GM23338 (cell line): ENCODE measurements around the gene P2RY6. TPM values are rescaled to one million over a fixed set of nuclear protein-coding genes. Genes with fewer than 3 reads are reported as not detected.
"Not testable (repeated sequence)": the region's sequence is repeated elsewhere in the genome, so short reads cannot be mapped to it uniquely, and the experiment has no call there.

ENCODE experiments used
- ATAC-seq: fragments of 200-7000 bp; cut with Tn5 transposase; 3 replicates; pipeline ENCODE4 v1.9.1; 2020
- DNase-seq: peaks from one replicate; pipeline ENCODE4 v3.0.0-alpha.2; 2015; ENCODE audit warnings: low spot score
- H2AFZ ChIP-seq: fragments of 200-600 bp; sonication (generic); 2 replicates; pipeline ENCODE4 v1.8.0; 2016; ENCODE audit warnings: antibody characterized with exemption, mild to moderate bottlenecking, moderate library complexity
- H3F3A ChIP-seq: fragments of 200-600 bp; sonication (generic); replicated peaks from 2 replicates; pipeline ENCODE4 v1.8.0; 2017; ENCODE audit warnings: antibody characterized with exemption, mixed run types, low read depth
- H3K27ac ChIP-seq: fragments of 200-600 bp; sonication (generic); 2 replicates; pipeline ENCODE4 v1.6.1; 2016; ENCODE audit warnings: low read depth
- H3K27me3 ChIP-seq: fragments of 200-600 bp; sonication (generic); 2 replicates; pipeline ENCODE4 v1.8.0; 2016; ENCODE audit warnings: mild to moderate bottlenecking, mixed run types, moderate library complexity; ENCODE audit not compliant: insufficient read depth
- H3K36me3 ChIP-seq: fragments of 200-600 bp; sonication (generic); 2 replicates; pipeline ENCODE4 v1.8.0; 2016; ENCODE audit warnings: mild to moderate bottlenecking; ENCODE audit not compliant: insufficient read depth
- H3K4me1 ChIP-seq: fragments of 200-600 bp; sonication (generic); 2 replicates; pipeline ENCODE4 v1.8.0; 2016; ENCODE audit warnings: mild to moderate bottlenecking, moderate library complexity; ENCODE audit not compliant: insufficient read depth
- H3K4me2 ChIP-seq: fragments of 200-600 bp; sonication (generic); 2 replicates; pipeline ENCODE4 v1.7.1; 2017; ENCODE audit warnings: mixed run types
- H3K4me3 ChIP-seq: fragments of 200-600 bp; sonication (generic); 2 replicates; pipeline ENCODE4 v1.6.1; 2016; ENCODE audit warnings: mixed run types
- H3K79me2 ChIP-seq: fragments of 200-600 bp; sonication (generic); replicated peaks from 2 replicates; pipeline ENCODE4 v1.8.0; 2017; ENCODE audit warnings: mild to moderate bottlenecking; ENCODE audit not compliant: insufficient read depth
- H3K9me2 ChIP-seq: fragments of 200-600 bp; sonication (generic); 2 replicates; pipeline ENCODE4 v1.8.0; 2017; ENCODE audit not compliant: insufficient read depth
- H4K20me1 ChIP-seq: fragments of 200-600 bp; sonication (generic); replicated peaks from 2 replicates; pipeline ENCODE4 v1.8.0; 2017; ENCODE audit warnings: mild to moderate bottlenecking; ENCODE audit not compliant: insufficient read depth
- H3K27ac Mint-ChIP-seq: 2 replicates; pipeline ENCODE4 v1.8.0; 2020; ENCODE audit warnings: inconsistent platforms, mild to moderate bottlenecking, moderate library complexity, mixed read lengths
- H3K27me3 Mint-ChIP-seq: 3 replicates; pipeline ENCODE4 v1.8.0; 2022; ENCODE audit warnings: low read depth, mild to moderate bottlenecking, moderate library complexity, mixed read lengths, inconsistent platforms; ENCODE audit not compliant: insufficient read depth, poor library complexity
- H3K36me3 Mint-ChIP-seq: 3 replicates; pipeline ENCODE4 v1.8.0; 2021; ENCODE audit warnings: low read depth, mild to moderate bottlenecking, inconsistent platforms, moderate library complexity, mixed read lengths
- H3K4me1 Mint-ChIP-seq: 3 replicates; pipeline ENCODE4 v1.8.0; 2020; ENCODE audit warnings: mild to moderate bottlenecking, inconsistent platforms, mixed read lengths
- H3K4me3 Mint-ChIP-seq: 3 replicates; pipeline ENCODE4 v1.8.0; 2021; ENCODE audit warnings: moderate library complexity, mild to moderate bottlenecking, inconsistent platforms, mixed read lengths
- H3K9me3 Mint-ChIP-seq: 3 replicates; pipeline ENCODE4 v1.8.0; 2020; ENCODE audit warnings: moderate library complexity, mild to moderate bottlenecking, inconsistent platforms, mixed read lengths
- CREB1 ChIP-seq: fragments of 250-450 bp; sonication (Bioruptor Pico); IDR thresholded peaks from 2 replicates; pipeline ENCODE4 v1.5.0; 2020; ENCODE audit warnings: low read depth, mild to moderate bottlenecking, moderate library complexity
- EZH2 ChIP-seq: fragments of 200-600 bp; sonication (generic); IDR thresholded peaks from one replicate; pipeline ENCODE4 v1.8.0; 2017; ENCODE audit warnings: antibody characterized with exemption, mild to moderate bottlenecking, low read depth; ENCODE audit not compliant: unreplicated experiment
- NANOG ChIP-seq: IDR thresholded peaks from 2 replicates; pipeline ENCODE4 v1.6.1; 2016; ENCODE audit warnings: antibody characterized with exemption, borderline replicate concordance
- POLR2AphosphoS5 ChIP-seq: IDR thresholded peaks from 2 replicates; pipeline ENCODE4 v1.6.1; 2016; ENCODE audit warnings: antibody characterized with exemption, low read depth
- STAT1 ChIP-seq: IDR thresholded peaks from one replicate; pipeline ENCODE4 v1.6.1; 2016; ENCODE audit warnings: antibody characterized with exemption; ENCODE audit not compliant: unreplicated experiment
- ZNF114 ChIP-seq: fragments of 250-450 bp; sonication (Bioruptor Pico); IDR thresholded peaks from 2 replicates; pipeline ENCODE4 v1.5.0; 2020; ENCODE audit warnings: mild to moderate bottlenecking, moderate library complexity
- polyA plus RNA-seq: library from polyadenylated mRNA; unstranded; fragments of >200 nt; fragmentation: Nextera tagmentation; extraction: Ambion mirVana; gene quantifications from 2 replicates; pipeline ENCODE4 v1.2.1, GENCODE V29; 2016
- total RNA-seq: library from RNA; depleted of rRNA; stranded (reverse); fragments of >200 nt; shearing (Covaris generic); gene quantifications from 2 replicates; pipeline ENCODE4 v1.2.3, GENCODE V29; 2014
- TF ChIP-seq, protein P1 (sequence below): fragments of 250-450 bp; sonication (Bioruptor Pico); IDR thresholded peaks from 2 replicates; pipeline ENCODE4 v1.5.0; 2020; ENCODE audit warnings: mild to moderate bottlenecking, moderate library complexity

Gene P2RY6
- total and polyA plus RNA-seq, 2 experiments from 2014 or later = not detected

GRCh38 chr11:73273222-73273895 is 1.2 kb downstream of the P2RY6 start:
- no peak overlapping the region for H3K27ac ChIP-seq
- H3K4me1 ChIP-seq = peaks cover 8% of the 10 kb centered on the region; the same call in 1 of the 2 replicates
- H3K27ac Mint-ChIP-seq = no peak overlapping the region
- no peaks in the 10 kb centered on the region for H3K79me2 ChIP-seq
- no peaks in the 10 kb centered on the region for H3F3A ChIP-seq
- DNase-seq (no peak), ATAC-seq (no peak)
- TF ChIP-seq EZH2 (no peak), NANOG (no peak), STAT1 (no peak), ZNF114 (no peak), POLR2AphosphoS5 (no peak)
- no peaks in the 10 kb centered on the region for H3K27me3 ChIP-seq
- no peaks in the 10 kb centered on the region for H3K36me3 ChIP-seq
- no peak overlapping the region for H3K4me3 Mint-ChIP-seq
- H3K4me3 ChIP-seq = no peak overlapping the region
- peaks cover 43% of the 10 kb centered on the region for H3K4me1 Mint-ChIP-seq
- H2AFZ ChIP-seq = no peak overlapping the region
- H4K20me1 ChIP-seq = no peaks in the 10 kb centered on the region
- no peaks in the 10 kb centered on the region for H3K9me2 ChIP-seq
- H3K4me2 ChIP-seq = no peak overlapping the region
- peaks cover 14% of the 10 kb centered on the region for H3K27me3 Mint-ChIP-seq
- H3K36me3 Mint-ChIP-seq = no peaks in the 10 kb centered on the region
- no peaks in the 10 kb centered on the region for H3K9me3 Mint-ChIP-seq

DNA sequence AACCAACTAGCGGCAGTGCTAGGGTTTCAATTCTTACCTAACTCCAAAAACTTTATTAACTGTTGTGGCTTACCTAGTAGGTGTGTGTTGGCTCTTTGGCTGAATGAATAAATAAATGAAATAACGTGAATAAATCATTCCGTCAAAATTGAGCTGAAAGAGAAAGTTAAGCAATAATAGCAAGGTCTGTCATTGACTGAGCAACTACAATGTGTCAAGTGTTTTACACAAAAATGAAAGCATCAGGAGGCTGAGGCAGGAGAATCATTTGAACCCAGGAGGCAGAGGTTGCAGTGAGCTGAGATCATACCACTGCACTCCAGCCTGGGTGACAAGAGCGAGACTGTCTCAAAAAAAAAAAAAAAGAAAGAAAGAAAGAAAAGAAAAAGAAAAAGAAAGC is 2.1 kb downstream of the P2RY6 start:
- H3K4me1 Mint-ChIP-seq = peaks cover 37% of the 10 kb centered on the region
- H3K4me1 ChIP-seq, H3K9me3 Mint-ChIP-seq, H3K4me3 ChIP-seq, H3K9me2 ChIP-seq, H3K4me2 ChIP-seq, H3K27me3 ChIP-seq, H3K36me3 Mint-ChIP-seq, H3K27ac ChIP-seq, H4K20me1 ChIP-seq, H3F3A ChIP-seq, H3K79me2 ChIP-seq, ATAC-seq, H3K36me3 ChIP-seq, H3K27ac Mint-ChIP-seq, DNase-seq, H3K4me3 Mint-ChIP-seq, H2AFZ ChIP-seq: not testable (repeated sequence)
- peaks cover 14% of the 10 kb centered on the region for H3K27me3 Mint-ChIP-seq

DNA sequence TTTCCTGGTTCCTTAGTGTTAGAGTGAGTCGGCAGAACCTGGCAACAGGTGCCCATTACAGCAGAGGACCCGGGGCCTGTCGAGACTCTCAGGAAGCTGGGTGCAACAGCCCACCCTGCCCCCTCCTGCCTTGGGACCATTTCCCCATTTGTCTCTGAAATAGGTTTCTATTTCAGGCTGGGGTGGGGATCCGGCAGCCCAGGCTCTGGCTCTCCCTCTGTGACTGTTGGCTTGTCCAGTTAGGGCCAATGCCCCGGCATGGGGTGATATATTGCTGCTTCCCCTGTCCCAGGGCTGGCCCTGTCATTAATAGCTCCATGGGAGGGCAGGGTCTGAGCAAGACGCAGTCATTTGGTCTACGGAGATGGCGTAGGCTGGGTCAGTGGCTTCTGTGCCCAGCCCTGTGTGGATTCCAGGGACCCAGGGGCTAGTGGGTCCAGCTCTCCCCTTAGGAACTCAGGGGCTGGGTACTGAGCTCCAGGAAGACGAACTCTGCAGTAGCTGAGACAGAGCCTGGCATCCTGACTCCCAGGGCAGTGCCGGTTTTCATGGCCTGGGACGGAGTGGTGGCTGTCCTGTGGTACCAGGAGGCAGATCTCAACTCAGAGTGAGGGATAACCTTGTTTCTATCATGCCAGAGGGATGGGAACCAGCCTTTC is 2.7 kb downstream of the P2RY6 start:
- H3K4me1 ChIP-seq = peaks cover 4% of the 10 kb centered on the region; the same call in 1 of the 2 replicates
- no peak overlapping the region for H3K4me2 ChIP-seq
- Mint-ChIP-seq H3K27me3 (peaks cover 15% of the 10 kb centered on the region), H3K27ac (no peak overlapping the region), H3K9me3 (no peaks in the 10 kb centered on the region), H3K36me3 (no peaks in the 10 kb centered on the region), H3K4me1 (peaks cover 30% of the 10 kb centered on the region), H3K4me3 (no peak overlapping the region)
- H3F3A ChIP-seq = no peaks in the 10 kb centered on the region
- no peaks in the 10 kb centered on the region for H3K79me2 ChIP-seq
- no peaks in the 10 kb centered on the region for H4K20me1 ChIP-seq
- peak overlapping the region; percentile 56; the same call in 1 of the 2 replicates for H2AFZ ChIP-seq
- H3K36me3 ChIP-seq = no peaks in the 10 kb centered on the region
- DNase-seq (no peak), ATAC-seq (no peak)
- no peak overlapping the region for H3K4me3 ChIP-seq
- H3K9me2 ChIP-seq = no peaks in the 10 kb centered on the region; the same call in 1 of the 2 replicates
- no peak overlapping the region for H3K27ac ChIP-seq
- H3K27me3 ChIP-seq = no peaks in the 10 kb centered on the region
- TF ChIP-seq, protein P1, sequence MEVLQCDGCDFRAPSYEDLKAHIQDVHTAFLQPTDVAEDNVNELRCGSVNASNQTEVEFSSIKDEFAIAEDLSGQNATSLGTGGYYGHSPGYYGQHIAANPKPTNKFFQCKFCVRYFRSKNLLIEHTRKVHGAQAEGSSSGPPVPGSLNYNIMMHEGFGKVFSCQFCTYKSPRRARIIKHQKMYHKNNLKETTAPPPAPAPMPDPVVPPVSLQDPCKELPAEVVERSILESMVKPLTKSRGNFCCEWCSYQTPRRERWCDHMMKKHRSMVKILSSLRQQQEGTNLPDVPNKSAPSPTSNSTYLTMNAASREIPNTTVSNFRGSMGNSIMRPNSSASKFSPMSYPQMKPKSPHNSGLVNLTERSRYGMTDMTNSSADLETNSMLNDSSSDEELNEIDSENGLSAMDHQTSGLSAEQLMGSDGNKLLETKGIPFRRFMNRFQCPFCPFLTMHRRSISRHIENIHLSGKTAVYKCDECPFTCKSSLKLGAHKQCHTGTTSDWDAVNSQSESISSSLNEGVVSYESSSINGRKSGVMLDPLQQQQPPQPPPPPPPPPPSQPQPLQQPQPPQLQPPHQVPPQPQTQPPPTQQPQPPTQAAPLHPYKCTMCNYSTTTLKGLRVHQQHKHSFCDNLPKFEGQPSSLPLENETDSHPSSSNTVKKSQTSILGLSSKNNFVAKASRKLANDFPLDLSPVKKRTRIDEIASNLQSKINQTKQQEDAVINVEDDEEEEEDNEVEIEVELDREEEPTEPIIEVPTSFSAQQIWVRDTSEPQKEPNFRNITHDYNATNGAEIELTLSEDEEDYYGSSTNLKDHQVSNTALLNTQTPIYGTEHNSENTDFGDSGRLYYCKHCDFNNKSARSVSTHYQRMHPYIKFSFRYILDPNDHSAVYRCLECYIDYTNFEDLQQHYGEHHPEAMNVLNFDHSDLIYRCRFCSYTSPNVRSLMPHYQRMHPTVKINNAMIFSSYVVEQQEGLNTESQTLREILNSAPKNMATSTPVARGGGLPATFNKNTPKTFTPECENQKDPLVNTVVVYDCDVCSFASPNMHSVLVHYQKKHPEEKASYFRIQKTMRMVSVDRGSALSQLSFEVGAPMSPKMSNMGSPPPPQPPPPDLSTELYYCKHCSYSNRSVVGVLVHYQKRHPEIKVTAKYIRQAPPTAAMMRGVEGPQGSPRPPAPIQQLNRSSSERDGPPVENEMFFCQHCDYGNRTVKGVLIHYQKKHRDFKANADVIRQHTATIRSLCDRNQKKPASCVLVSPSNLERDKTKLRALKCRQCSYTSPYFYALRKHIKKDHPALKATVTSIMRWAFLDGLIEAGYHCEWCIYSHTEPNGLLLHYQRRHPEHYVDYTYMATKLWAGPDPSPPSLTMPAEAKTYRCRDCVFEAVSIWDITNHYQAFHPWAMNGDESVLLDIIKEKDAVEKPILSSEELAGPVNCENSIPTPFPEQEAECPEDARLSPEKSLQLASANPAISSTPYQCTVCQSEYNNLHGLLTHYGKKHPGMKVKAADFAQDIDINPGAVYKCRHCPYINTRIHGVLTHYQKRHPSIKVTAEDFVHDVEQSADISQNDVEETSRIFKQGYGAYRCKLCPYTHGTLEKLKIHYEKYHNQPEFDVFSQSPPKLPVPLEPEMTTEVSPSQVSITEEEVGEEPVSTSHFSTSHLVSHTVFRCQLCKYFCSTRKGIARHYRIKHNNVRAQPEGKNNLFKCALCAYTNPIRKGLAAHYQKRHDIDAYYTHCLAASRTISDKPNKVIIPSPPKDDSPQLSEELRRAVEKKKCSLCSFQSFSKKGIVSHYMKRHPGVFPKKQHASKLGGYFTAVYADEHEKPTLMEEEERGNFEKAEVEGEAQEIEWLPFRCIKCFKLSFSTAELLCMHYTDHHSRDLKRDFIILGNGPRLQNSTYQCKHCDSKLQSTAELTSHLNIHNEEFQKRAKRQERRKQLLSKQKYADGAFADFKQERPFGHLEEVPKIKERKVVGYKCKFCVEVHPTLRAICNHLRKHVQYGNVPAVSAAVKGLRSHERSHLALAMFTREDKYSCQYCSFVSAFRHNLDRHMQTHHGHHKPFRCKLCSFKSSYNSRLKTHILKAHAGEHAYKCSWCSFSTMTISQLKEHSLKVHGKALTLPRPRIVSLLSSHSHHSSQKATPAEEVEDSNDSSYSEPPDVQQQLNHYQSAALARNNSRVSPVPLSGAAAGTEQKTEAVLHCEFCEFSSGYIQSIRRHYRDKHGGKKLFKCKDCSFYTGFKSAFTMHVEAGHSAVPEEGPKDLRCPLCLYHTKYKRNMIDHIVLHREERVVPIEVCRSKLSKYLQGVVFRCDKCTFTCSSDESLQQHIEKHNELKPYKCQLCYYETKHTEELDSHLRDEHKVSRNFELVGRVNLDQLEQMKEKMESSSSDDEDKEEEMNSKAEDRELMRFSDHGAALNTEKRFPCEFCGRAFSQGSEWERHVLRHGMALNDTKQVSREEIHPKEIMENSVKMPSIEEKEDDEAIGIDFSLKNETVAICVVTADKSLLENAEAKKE (CRISPR knock-in tag) = no peak
- no peak for TF ChIP-seq ZNF114
- TF ChIP-seq CREB1 (CRISPR knock-in tag) = no peak
